BE2C (cell line): Measurements from ENCODE around the gene JAKMIP3.

Experiments
- DNase-seq: peaks from one replicate; pipeline ENCODE4 v3.0.0-alpha.2; 2020
- H3K27me3 ChIP-seq: fragments of 250-450 bp; sonication (Bioruptor Pico); 2 replicates; pipeline ENCODE4 v1.5.1; 2020; ENCODE audit warnings: mild to moderate bottlenecking
- H3K36me3 ChIP-seq: fragments of 250-450 bp; sonication (Bioruptor Pico); 2 replicates; pipeline ENCODE4 v1.5.1; 2020; ENCODE audit warnings: mild to moderate bottlenecking
- H3K4me1 ChIP-seq: fragments of 250-450 bp; sonication (Bioruptor Pico); 2 replicates; pipeline ENCODE4 v1.5.1; 2020
- H3K4me3 ChIP-seq: 2 replicates; pipeline ENCODE4 v1.5.1; 2011; ENCODE audit warnings: low read depth, low read length
- H3K9me3 ChIP-seq: fragments of 250-450 bp; sonication (Bioruptor Pico); 2 replicates; pipeline ENCODE4 v1.5.1; 2020
- CTCF ChIP-seq: IDR thresholded peaks from 2 replicates; pipeline ENCODE4 v1.5.1; 2012; ENCODE audit warnings: mild to moderate bottlenecking, low read depth, low read length

The JAKMIP3 gene

GRCh38 chr10:132030898-132031463 is 34.8 kb upstream of the JAKMIP3 start:
- no peak for DNase-seq
- Histone ChIP-seq H3K27me3 (peaks cover 23% of the 10 kb centered on the region), H3K36me3 (no peaks in the 10 kb centered on the region), H3K4me3 (no peak overlapping the region), H3K9me3 (no peaks in the 10 kb centered on the region), H3K4me1 (no peaks in the 10 kb centered on the region)
- no peak for TF ChIP-seq CTCF

- Histone ChIP-seq H3K9me3 (no peaks in the 10 kb centered on the region), H3K36me3 (no peaks in the 10 kb centered on the region), H3K27me3 (peaks cover 39% of the 10 kb centered on the region), H3K4me1 (no peaks in the 10 kb centered on the region), H3K4me3 (no peak overlapping the region)
- no peak for DNase-seq
- TF ChIP-seq CTCF: no peak
Measured at GRCh38 chr10:132033632-132034031, 32.1 kb upstream of the JAKMIP3 start.

GRCh38 chr10:132035476-132035875 is 30.3 kb upstream of the JAKMIP3 start:
- TF ChIP-seq CTCF: no peak
- DNase-seq: no peak

GRCh38 chr10:132036153-132036886 is 29.4 kb upstream of the JAKMIP3 start:
- H3K36me3 ChIP-seq: no peaks in the 10 kb centered on the region
- DNase-seq: no peak
- H3K27me3 ChIP-seq: peaks cover 37% of the 10 kb centered on the region
- no peak overlapping the region for H3K4me3 ChIP-seq
- no peak for TF ChIP-seq CTCF
- H3K9me3 ChIP-seq: no peaks in the 10 kb centered on the region
- no peaks in the 10 kb centered on the region for H3K4me1 ChIP-seq

More at GRCh38 chr10:132035476-132035875, 30.3 kb upstream of the JAKMIP3 start:
- H3K9me3 ChIP-seq: no peaks in the 10 kb centered on the region
- H3K36me3 ChIP-seq: no peaks in the 10 kb centered on the region
- peaks cover 39% of the 10 kb centered on the region for H3K27me3 ChIP-seq
- H3K4me1 ChIP-seq: no peaks in the 10 kb centered on the region
- H3K4me3 ChIP-seq: no peak overlapping the region

- DNase-seq: no peak
- Histone ChIP-seq H3K9me3 (no peaks in the 10 kb centered on the region), H3K36me3 (no peaks in the 10 kb centered on the region), H3K4me3 (no peak overlapping the region), H3K4me1 (no peaks in the 10 kb centered on the region), H3K27me3 (peaks cover 37% of the 10 kb centered on the region)
- no peak for TF ChIP-seq CTCF
Measured at GRCh38 chr10:132036887-132037675, 28.7 kb upstream of the JAKMIP3 start.

GRCh38 chr10:132037676-132037975 is 28.1 kb upstream of the JAKMIP3 start:
- H3K4me3 ChIP-seq: no peak overlapping the region
- no peak for TF ChIP-seq CTCF
- H3K9me3 ChIP-seq: no peaks in the 10 kb centered on the region
- no peaks in the 10 kb centered on the region for H3K36me3 ChIP-seq
- no peak for DNase-seq
- peaks cover 37% of the 10 kb centered on the region for H3K27me3 ChIP-seq
- H3K4me1 ChIP-seq: no peaks in the 10 kb centered on the region
